ENCODE measurements around the gene MAPK11. TPM values are rescaled to one million over a fixed set of nuclear protein-coding genes. Genes with fewer than 3 reads are reported as not detected.

Gene MAPK11
- total RNA-seq, 1 donor from 2014 or later: 3.1 TPM

DNA sequence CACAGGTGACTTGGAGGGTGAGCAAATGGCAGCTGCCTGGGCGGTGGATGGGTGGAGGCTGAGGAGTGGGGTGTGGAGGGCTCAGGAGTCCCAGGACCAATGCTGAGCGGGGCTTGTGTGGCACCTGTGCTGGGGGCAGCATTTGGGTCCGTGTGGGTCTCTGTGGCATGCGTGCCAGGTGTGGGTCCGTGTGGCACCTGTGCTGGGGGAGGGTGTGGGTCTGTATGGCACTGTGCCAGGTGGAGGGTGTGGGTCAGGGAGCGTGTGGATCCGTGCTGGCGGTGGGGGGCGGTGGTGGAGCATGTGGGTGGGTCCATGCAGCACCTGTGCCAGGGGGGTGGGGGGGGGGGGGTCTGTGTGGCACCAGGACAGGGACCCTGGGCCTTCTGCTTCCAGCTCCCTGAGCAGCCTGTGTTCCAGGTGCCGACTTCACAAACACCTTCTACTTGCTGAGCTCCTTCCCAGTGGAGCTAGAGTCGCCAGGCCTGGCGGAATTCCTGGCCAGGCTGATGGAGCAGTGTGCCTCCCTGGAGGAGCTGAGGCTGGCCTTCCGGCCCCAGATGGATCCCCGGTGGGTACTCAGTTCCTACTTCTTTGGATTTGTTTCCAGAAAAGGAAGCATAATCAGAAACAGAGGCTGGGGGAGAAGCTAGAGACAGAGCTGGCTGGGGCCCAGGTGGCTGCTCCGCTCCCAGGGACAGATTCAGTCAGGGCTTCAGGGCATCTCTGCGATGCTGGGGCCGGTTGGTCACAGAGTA lies 54.7 kb downstream of the MAPK11 start:
- Histone ChIP-seq H3K36me3 (ENCODE audit: control insufficient read depth in 3 of 3, insufficient read depth in 3 of 3, low read length in 3 of 3) (peaks cover 67 to 77% (median 68%) of the 10 kb centered on the region in 3 donors), H3K27ac (ENCODE audit: low read depth, low read length) (no peak overlapping the region)

More for the DNA sequence above, 54.7 kb downstream of the MAPK11 start:
- H3K9ac ChIP-seq (ENCODE audit: low read depth in 1 of 3, low read length in 3 of 3): no peak overlapping the region
- no peak overlapping the region for H3K4me3 ChIP-seq (ENCODE audit: low read length in 3 of 3)
- H3K27me3 ChIP-seq (ENCODE audit: control insufficient read depth in 3 of 3, insufficient read depth in 3 of 3, low read length in 3 of 3): no peaks in the 10 kb centered on the region
- H3K9me3 ChIP-seq (ENCODE audit: control insufficient read depth in 3 of 3, low read length in 3 of 3): no peaks in the 10 kb centered on the region
- peaks cover 0 to 14% (median 4%) of the 10 kb centered on the region in 3 donors for H3K4me1 ChIP-seq (ENCODE audit: control insufficient read depth in 3 of 3, insufficient read depth in 3 of 3, low read length in 3 of 3)

Other genes starting within 250 kb of the MAPK11 start
- not detected for gene TTLL8, start 212.1 kb downstream of the MAPK11 start, total RNA-seq
- 0.52 TPM for gene MLC1, start 185.0 kb downstream of the MAPK11 start, total RNA-seq
- 2.1 TPM for gene MOV10L1, start 180.4 kb downstream of the MAPK11 start, total RNA-seq
- not detected for gene PANX2, start 99.6 kb downstream of the MAPK11 start, total RNA-seq
- 4.7 TPM for gene TRABD, start 84.5 kb downstream of the MAPK11 start, total RNA-seq
- gene SELENOO, start 69.4 kb downstream of the MAPK11 start, total RNA-seq: 4.7 TPM
- 17.2 TPM for gene TUBGCP6, start 25.4 kb downstream of the MAPK11 start, total RNA-seq
- gene HDAC10, start 19.1 kb downstream of the MAPK11 start, total RNA-seq: 8.9 TPM
- 18.8 TPM for gene MAPK12, start 8.7 kb downstream of the MAPK11 start, total RNA-seq
- gene PLXNB2, start 37.3 kb upstream of the MAPK11 start, total RNA-seq: 48.5 TPM
- 1.0 TPM for gene DENND6B, start 56.6 kb upstream of the MAPK11 start, total RNA-seq
- 28.2 TPM for gene PPP6R2, start 72.9 kb upstream of the MAPK11 start, total RNA-seq
- gene SBF1, start 204.7 kb upstream of the MAPK11 start, total RNA-seq: 30.8 TPM
- gene ADM2, start 211.2 kb upstream of the MAPK11 start, total RNA-seq: under 0.01 TPM
- not detected for gene MIOX, start 216.5 kb upstream of the MAPK11 start, total RNA-seq
- gene LMF2, start 237.3 kb upstream of the MAPK11 start, total RNA-seq: 12.5 TPM
- gene NCAPH2, start 237.8 kb upstream of the MAPK11 start, total RNA-seq: 34.4 TPM